ENCODE results near the gene CACNA1C.

Gene CACNA1C

DNA sequence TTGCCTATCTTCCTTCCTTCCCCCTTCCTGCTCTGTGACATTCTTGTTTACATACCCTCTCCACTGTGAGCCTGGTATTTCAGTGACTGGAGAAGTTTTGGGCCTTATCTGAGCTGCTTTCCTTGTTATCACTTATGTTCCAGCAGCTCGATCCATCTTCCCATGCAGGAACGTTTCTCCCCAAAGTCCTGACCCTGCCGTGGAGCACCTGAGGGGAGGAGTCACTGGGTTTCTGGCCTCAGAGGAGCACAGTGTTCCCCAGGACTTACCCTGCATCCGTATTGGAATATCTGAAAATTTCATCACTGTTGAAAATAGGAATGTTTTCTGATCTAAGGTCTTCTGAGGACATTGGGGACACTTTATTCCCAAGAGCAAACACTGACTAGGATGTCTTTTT is 141.8 kb downstream of the CACNA1C start:
- H3K4me3 ChIP-seq (ENCODE audit: low read depth, low read length), result no peak overlapping the region
- no peak for DNase-seq (ENCODE audit: low read depth)
- no peak for TF ChIP-seq MYC (IDR thresholded peaks at IDR 0.05; ENCODE audit: low read depth, low read length)
- TF ChIP-seq, protein P1, sequence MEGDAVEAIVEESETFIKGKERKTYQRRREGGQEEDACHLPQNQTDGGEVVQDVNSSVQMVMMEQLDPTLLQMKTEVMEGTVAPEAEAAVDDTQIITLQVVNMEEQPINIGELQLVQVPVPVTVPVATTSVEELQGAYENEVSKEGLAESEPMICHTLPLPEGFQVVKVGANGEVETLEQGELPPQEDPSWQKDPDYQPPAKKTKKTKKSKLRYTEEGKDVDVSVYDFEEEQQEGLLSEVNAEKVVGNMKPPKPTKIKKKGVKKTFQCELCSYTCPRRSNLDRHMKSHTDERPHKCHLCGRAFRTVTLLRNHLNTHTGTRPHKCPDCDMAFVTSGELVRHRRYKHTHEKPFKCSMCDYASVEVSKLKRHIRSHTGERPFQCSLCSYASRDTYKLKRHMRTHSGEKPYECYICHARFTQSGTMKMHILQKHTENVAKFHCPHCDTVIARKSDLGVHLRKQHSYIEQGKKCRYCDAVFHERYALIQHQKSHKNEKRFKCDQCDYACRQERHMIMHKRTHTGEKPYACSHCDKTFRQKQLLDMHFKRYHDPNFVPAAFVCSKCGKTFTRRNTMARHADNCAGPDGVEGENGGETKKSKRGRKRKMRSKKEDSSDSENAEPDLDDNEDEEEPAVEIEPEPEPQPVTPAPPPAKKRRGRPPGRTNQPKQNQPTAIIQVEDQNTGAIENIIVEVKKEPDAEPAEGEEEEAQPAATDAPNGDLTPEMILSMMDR (IDR thresholded peaks at IDR 0.05; ENCODE audit: low read depth, low read length), result no peak
- TF ChIP-seq, protein P2, sequence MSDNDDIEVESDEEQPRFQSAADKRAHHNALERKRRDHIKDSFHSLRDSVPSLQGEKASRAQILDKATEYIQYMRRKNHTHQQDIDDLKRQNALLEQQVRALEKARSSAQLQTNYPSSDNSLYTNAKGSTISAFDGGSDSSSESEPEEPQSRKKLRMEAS (IDR thresholded peaks at IDR 0.05; ENCODE audit: low read depth, low read length), result no peak

DNA sequence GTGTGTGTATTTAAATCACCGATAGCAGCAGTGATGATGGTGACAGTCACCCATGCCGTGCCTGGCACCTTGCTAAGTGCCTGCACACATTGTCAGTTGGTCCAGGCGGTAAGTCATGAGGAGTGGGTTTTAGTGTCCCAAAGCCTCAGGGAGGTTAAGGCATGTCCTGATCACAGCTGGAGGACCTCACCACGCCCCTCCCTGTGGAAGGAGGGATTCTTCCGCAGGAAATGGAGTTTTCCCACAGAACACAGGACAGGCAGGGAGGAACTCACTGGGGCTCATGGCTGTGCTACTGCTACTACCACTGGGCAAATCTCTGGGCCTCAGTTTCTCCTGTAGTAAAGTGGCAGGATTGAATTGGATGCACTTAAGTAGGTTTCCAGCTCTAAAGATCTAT is 142.3 kb downstream of the CACNA1C start:
- TF ChIP-seq MYC (IDR thresholded peaks at IDR 0.05; ENCODE audit: low read depth, low read length), result no peak
- TF ChIP-seq, protein P2 (IDR thresholded peaks at IDR 0.05; ENCODE audit: low read depth, low read length), result no peak
- no peak for TF ChIP-seq POLR2A (IDR thresholded peaks at IDR 0.05; ENCODE audit: extremely low read depth, insufficient read length)
- TF ChIP-seq, protein P1 (IDR thresholded peaks at IDR 0.05; ENCODE audit: low read depth, low read length), result no peak
- no peak overlapping the region for H3K4me3 ChIP-seq (ENCODE audit: low read depth, low read length)
- DNase-seq (ENCODE audit: low read depth), result no peak

DNA sequence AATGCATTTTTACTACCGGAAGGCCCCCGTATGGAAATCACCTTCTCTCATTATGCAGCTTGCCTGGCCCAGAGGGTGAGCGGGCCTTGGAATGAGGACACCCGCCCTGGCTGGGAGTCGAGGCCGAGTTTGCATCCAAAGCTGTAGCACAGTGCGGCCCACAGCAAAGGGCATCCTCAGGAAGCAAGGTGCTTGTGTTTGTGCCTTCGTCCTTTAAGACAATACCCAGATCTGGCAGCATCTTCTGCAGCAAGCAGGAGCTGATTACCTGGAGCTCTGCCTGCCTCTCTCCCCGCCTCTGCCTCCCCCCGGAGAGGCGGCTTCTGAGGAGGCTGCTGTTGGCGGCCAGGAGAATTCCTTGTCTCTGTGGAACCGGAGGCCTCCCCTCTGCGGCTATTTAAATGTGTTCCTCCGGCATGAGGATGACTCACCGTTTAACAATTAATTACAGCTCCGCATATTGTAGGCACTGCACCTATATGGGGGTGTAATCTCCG is 145.3 kb downstream of the CACNA1C start:
- no peak overlapping the region for H3K4me3 ChIP-seq (ENCODE audit: low read depth, low read length)
- TF ChIP-seq MYC (IDR thresholded peaks at IDR 0.05; ENCODE audit: low read depth, low read length), result no peak
- TF ChIP-seq POLR2A (IDR thresholded peaks at IDR 0.05; ENCODE audit: extremely low read depth, insufficient read length), result no peak
- TF ChIP-seq, protein P2 (IDR thresholded peaks at IDR 0.05; ENCODE audit: low read depth, low read length), result no peak
- TF ChIP-seq, protein P1 (IDR thresholded peaks at IDR 0.05; ENCODE audit: low read depth, low read length), result no peak
- DNase-seq (ENCODE audit: low read depth), result peak; percentile 24

DNA sequence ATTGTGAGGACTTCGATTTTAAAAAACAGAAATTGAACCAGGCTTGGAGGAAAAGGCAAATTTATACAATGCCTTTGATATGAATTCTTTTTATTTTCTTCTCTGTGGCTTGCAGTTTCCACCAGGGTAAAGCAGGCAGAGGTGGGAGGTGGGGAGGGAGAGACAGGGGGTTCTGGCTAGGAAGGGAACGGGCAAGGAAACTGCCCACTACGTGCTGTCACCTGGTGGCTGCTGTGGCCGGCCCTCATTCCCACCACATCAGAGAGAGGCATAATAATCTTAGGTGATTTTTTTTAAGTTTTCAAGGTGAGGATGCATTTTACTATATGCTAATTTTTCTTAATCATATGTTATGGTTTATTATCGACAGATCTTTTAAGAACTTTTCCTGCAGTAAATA is 145.8 kb downstream of the CACNA1C start:
- no peak for DNase-seq (ENCODE audit: low read depth)
- no peak overlapping the region for H3K4me3 ChIP-seq (ENCODE audit: low read depth, low read length)
- no peak for TF ChIP-seq POLR2A (IDR thresholded peaks at IDR 0.05; ENCODE audit: extremely low read depth, insufficient read length)
- TF ChIP-seq, protein P2 (IDR thresholded peaks at IDR 0.05; ENCODE audit: low read depth, low read length), result no peak
- TF ChIP-seq MYC (IDR thresholded peaks at IDR 0.05; ENCODE audit: low read depth, low read length), result no peak
- TF ChIP-seq, protein P1 (IDR thresholded peaks at IDR 0.05; ENCODE audit: low read depth, low read length), result no peak

DNA sequence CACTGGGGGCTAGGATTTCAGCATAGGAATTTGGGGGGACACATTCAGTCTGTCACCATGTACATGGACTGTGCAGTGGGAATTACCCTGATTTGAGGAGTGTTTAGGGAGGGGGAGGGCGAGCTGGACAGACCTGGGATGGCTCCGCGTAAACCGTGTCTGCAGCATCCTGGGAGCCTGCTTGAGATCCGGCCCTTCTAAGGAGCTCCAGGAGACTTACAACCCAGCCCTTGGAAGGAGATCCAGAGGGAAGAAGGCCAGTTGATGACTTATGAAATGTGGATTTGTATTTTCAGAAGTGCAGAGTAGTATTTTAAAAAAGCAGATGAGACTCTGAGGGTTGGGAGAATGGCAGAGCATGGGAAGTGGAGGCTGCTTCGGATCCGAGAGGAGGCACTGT is 153.2 kb downstream of the CACNA1C start:
- no peak overlapping the region for H3K4me3 ChIP-seq (ENCODE audit: low read depth, low read length)
- DNase-seq (ENCODE audit: low read depth), result no peak
- TF ChIP-seq, protein P1 (IDR thresholded peaks at IDR 0.05; ENCODE audit: low read depth, low read length), result no peak
- no peak for TF ChIP-seq POLR2A (IDR thresholded peaks at IDR 0.05; ENCODE audit: extremely low read depth, insufficient read length)
- TF ChIP-seq, protein P2 (IDR thresholded peaks at IDR 0.05; ENCODE audit: low read depth, low read length), result no peak
- no peak for TF ChIP-seq MYC (IDR thresholded peaks at IDR 0.05; ENCODE audit: low read depth, low read length)
